ENCODE measurements around the gene SLC38A6. TPM values are rescaled to one million over a fixed set of nuclear protein-coding genes. Genes with fewer than 3 reads are reported as not detected.

SLC38A6 gene
- total and polyA plus RNA-seq, 9 of the 15 experiments (the other 6 are each of a cell fraction or from before 2014, with no cell fraction given), result 9.8 to 40.3 (median 17.6) TPM

- TF ChIP-seq MTF1 (CRISPR knock-in tag; IDR thresholded peaks at IDR 0.05; ENCODE audit: borderline replicate concordance) (no peak), U2AF2 (optimal IDR thresholded peaks at IDR 0.05; ENCODE audit: low read depth, low read length) (no peak), SMARCC2 (IDR thresholded peaks at IDR 0.05; ENCODE audit: low read depth) (no peak), ETV1 (tag; conservative IDR thresholded peaks at IDR 0.05; ENCODE audit: low read depth) (no peak), TBL1XR1 (IDR thresholded peaks at IDR 0.05; ENCODE audit: low read length in 2 of 2) (no peak)
Measured at GRCh38 chr14:60999536-60999935, 18.5 kb downstream of the SLC38A6 start (continued).

GRCh38 chr14:61003571-61003970, 22.5 kb downstream of the SLC38A6 start:
- BruUV-seq (replicated peaks), result no TSS peak
- H4K20me1 ChIP-seq (replicated peaks; ENCODE audit: control insufficient read depth, insufficient read depth, low read length), result no peaks in the 10 kb centered on the region
- H3K9me3 ChIP-seq (replicated peaks; ENCODE audit: control insufficient read depth, insufficient read depth, low read depth, low read length), result no peaks in the 10 kb centered on the region
- H3K4me1 ChIP-seq (replicated peaks in 1 of 2; ENCODE audit: control insufficient read depth in 2 of 2, insufficient read depth in 2 of 2, low read length in 2 of 2), result no peaks in the 10 kb centered on the region
- H3K9ac ChIP-seq (ENCODE audit: insufficient read depth in 1 of 2, low read depth in 2 of 2, low read length in 2 of 2), result no peak overlapping the region
- H3K27me3 ChIP-seq (ENCODE audit: control insufficient read depth in 2 of 2, insufficient read depth in 2 of 2, low read length in 2 of 2), result no peaks in the 10 kb centered on the region
- H3K36me3 ChIP-seq (ENCODE audit: control insufficient read depth, insufficient read depth, low read length), result peaks cover 18% of the 10 kb centered on the region; the same call in 1 of the 3 replicates
- no peaks in the 10 kb centered on the region for H3K9me1 ChIP-seq (ENCODE audit: control insufficient read depth, insufficient read depth, low read length)
- DNase-seq (ENCODE audit: extremely low read depth in 1 of 4, low spot score in 3 of 4) (no peak), ATAC-seq (no peak), FAIRE-seq (no peak)
- in situ Hi-C loops (cut with MboI), result no loop called here
- no peak overlapping the region for H3K4me2 ChIP-seq (ENCODE audit: insufficient read depth, low read length)
- H3K79me2 ChIP-seq (ENCODE audit: control insufficient read depth, insufficient read depth, low read length), result no peaks in the 10 kb centered on the region
- WGBS (ENCODE audit: insufficient coverage, low coverage, missing lambda C conversion rate), result 100% methylated on average over 1 of the region's 1 CpG
- H2AFZ ChIP-seq (ENCODE audit: low read depth, low read length), result no peak overlapping the region
- H3K27ac ChIP-seq (ENCODE audit: extremely low read depth, low read depth, low read length), result no peak overlapping the region
- CTCF ChIA-PET (ENCODE audit: low intra/inter-chr PET ratio), result no interaction called here
- H3K4me3 ChIP-seq, result no peak overlapping the region
- intact Hi-C loops (cut with micrococcal nuclease), result no loop called here
- POLR2A ChIA-PET, result no interaction called here
- TF ChIP-seq PBX2 (CRISPR knock-in tag; IDR thresholded peaks at IDR 0.05; ENCODE audit: low read depth) (no peak), PBX2 (tag; conservative IDR thresholded peaks at IDR 0.05; ENCODE audit: low read depth) (no peak), BRF1 (IDR thresholded peaks at IDR 0.05; ENCODE audit: borderline replicate concordance, extremely low read depth, insufficient read length) (no peak), SMAD3 (CRISPR knock-in tag; conservative IDR thresholded peaks at IDR 0.05) (no peak), KHSRP (IDR thresholded peaks at IDR 0.05) (no peak), TSHZ1 (CRISPR knock-in tag; IDR thresholded peaks at IDR 0.05) (no peak), NONO (IDR thresholded peaks at IDR 0.05; ENCODE audit: low read depth in 2 of 2, low read length in 1 of 2) (no peak), ZNF512 (tag; IDR thresholded peaks at IDR 0.05) (no peak), ZKSCAN1 (IDR thresholded peaks at IDR 0.05; ENCODE audit: low read depth, low read length) (no peak), ZFP36 (IDR thresholded peaks at IDR 0.05; ENCODE audit: low read depth, low read length, partially characterized antibody) (no peak)

All from K562 (cell line).